A172 (cell line): ENCODE measurements around the gene XAF1. TPM values are rescaled to one million over a fixed set of nuclear protein-coding genes. Genes with fewer than 3 reads are reported as not detected.
A peak's percentile ranks its signal among the peaks of the same experiment; 100 is the strongest.
"Not testable (repeated sequence)": the region's sequence is repeated elsewhere in the genome, so short reads cannot be mapped to it uniquely, and the experiment has no call there.

Experiments
- DNase-seq: peaks from one replicate; pipeline ENCODE4 v3.0.0-alpha.2; 2015; ENCODE audit warnings: low spot score
- total RNA-seq: library from RNA; depleted of rRNA; stranded (reverse); fragments of >200 nt; shearing (Covaris generic); gene quantifications from 2 replicates; pipeline ENCODE4 v1.2.3, GENCODE V29; 2014

XAF1 gene
- total RNA-seq, 1 experiment from 2014 or later, result not detected

- DNase-seq, result no peak
These were observed 2.3 kb upstream of the XAF1 start for GRCh38 chr17:6753546-6753945.

DNA sequence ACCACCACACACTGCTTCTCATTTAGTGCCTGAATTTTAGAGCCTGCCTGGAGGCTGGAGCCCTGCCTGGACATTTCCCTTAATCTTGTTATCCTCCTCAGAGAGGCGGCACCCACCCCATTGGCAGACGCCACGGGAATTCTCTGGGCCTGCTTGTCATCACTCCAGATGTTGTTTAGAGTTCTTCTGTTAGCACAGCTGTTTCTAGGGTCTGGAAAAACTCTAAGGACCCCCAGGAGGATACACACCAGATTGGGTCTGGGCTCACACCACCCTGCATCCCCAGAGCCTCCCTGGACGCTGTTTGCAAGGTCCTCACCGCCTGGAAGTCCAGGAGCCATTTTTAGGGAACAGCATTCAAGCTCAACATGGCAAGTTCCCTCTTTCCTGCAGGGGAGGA lies 565 bp upstream of the XAF1 start:
- DNase-seq, result no peak

GRCh38 chr17:6756425-6757031 lies 682 bp downstream of the XAF1 start:
- DNase-seq, result no peak

- DNase-seq, result no peak
These were observed 1.9 kb downstream of the XAF1 start for GRCh38 chr17:6757747-6758146.

DNA sequence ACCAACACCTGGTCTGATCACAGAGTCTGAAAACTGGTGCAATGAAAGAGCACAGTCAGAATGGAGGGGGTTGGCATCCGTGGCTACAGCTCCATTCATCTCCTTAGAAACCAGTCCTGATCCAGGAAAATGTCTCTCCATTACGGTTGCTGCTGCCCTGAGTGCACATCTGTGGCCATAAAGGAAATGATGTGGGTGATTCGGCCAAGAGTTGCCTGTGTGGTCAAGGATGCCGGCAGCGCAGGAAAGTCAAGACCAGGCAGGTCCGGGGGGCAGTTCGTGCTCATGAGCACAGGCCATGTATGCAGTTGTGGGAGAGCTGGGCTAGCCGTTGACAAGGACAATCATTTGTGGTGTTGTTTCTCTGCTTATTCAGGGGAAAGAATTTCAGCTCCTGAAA lies 5.9 kb downstream of the XAF1 start:
- DNase-seq, result no peak

DNA sequence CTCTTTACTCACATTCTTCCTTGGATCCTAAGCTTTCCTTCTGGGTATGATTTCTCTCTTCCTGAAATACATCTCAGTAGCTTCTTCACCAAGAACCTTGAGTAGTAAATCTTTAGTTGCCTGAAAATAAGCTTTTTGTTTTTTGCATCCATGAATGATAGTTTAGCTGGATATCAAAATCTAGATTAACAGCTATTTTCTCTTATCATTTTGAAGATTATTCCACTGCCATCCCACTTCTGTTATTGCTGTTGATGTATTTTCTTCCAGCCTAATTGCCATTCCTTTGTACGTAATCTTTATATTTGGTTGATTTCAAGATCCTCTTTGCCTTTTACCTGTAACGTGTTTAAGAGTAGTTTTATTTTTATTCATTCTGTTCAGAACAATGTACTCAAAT lies 12.6 kb downstream of the XAF1 start:
- no peak for DNase-seq

DNA sequence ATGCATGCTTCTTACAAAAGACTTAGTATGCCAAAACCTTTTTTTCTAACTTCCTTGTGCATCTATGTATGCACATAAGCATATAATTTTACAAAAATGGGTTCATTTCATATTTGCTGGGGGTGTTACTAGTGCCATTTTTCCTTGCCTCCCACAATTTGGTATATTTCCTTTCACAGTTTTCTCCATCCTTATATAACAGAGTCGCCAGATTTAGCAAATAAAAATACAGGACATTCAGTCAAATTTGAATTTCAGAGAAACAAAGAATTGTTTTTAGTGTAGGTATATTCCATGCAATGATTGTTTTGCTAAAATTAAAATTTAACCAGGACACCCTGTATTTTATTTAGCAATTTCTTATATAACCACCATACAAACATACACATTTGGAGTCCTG lies 16.2 kb downstream of the XAF1 start:
- DNase-seq, result no peak

DNA sequence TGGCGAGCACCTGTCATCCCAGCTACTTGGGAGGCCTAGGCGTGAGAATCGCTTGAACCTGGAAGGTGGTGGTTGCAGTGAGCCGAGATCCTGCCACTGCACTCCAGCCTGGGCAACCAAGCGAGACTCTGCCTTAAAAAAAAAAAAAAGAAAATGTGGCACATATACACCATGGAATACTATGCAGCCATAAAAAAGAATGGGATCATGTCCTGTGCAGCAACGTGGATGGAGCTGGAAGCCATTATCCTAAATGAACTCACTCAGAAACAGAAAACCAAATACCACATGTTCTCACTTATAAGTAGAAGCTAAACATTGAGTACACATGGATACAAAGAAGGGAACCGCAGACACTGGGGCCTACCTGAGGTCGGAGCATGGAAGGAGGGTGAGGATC lies 19.1 kb downstream of the XAF1 start:
- DNase-seq, result not testable (repeated sequence)

DNA sequence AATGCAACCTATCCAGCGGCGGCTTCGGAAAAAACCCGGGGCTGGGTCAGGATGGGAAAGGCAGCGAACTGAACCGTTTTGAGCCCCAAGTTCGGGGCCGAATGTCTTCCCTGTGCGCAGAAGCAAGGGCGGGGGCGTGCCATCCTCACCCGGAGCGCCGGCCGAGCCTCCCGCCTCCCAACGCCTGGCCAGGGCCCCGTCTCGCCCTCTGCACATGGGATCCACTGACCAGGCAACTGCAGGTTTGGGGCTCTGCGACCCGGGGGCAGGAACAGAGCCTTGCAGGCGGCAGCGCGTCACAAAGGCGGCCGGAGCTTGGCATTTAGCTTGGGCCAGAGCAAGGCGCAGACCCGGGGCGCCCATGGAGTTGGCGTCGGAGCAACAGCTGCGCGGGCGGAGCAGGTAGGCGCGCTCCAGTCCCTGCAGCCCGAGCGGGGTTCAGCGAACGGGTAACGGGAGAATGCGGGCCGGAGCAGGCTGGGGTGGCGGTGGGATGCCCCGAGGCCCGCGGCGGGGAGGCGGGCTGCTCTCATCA lies 20.1 kb downstream of the XAF1 start, which contains the start of gene FBXO39:
FBXO39 (plus strand) TSS at position 345 of the 535 bp plus-strand sequence. CDS start 3,654 bp downstream, outside the sequence.
- DNase-seq, result no peak

DNA sequence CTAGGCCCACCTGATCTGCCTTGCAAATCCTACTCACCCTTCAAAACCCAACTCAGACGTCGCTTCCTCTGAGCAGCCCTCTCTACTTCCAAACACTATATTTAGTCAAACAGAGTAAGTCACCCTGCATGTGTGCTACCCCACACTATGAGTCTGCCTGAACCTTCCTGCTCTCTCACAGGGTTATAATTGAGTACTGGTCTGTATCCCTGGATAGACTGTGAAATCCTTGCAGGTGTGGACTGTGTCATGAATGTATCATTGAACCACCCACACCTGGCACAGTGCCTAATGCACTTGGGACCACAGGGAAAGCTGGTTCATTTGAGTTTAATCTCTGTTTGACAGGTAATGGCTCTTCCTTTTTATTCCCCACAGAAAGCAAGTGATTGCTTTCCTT lies 23.6 kb downstream of the XAF1 start:
- no peak for DNase-seq

DNA sequence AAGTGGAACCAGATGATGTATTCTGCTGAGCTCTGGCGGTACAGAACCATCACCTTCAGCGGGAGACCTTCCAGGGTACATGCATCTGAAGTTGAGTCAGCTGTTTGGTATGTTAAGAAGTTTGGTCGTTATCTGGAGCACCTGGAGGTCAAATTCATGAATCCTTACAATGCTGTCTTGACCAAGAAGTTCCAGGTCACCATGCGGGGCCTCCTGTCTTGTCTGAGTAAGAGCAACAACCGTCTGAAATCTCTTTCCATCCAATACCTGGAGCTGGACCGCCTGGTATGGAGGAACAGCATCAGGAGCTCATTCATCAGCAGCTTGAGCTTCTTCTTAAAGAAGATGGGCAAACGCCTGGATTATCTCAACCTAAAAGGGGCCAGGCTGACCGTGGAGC lies 24.2 kb downstream of the XAF1 start:
- no peak for DNase-seq

DNA sequence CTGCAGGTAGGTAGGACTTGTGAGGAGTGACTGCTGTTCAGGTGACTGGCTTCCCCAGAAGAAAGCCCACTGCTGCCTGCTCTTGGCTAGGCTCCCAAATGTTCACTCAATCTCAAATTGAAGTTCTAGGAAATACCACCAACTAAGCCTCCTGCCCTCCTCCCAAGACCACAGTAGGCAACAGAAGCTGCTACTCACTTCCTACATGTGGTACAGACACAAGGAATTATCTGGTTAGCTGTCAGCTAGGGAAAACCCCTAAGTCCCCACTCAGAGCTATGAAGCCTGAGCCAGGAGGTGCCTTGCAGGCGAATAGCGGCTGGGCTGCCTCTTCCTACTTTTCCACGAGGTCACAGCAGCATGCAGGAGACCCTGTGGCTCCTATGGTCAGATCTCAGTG lies 25.0 kb downstream of the XAF1 start:
- no peak for DNase-seq

- DNase-seq, result no peak
These were observed 26.4 kb downstream of the XAF1 start for GRCh38 chr17:6782244-6782643.

- DNase-seq, result peak; percentile 67
These were observed 30.8 kb downstream of the XAF1 start for GRCh38 chr17:6786618-6787017.

DNA sequence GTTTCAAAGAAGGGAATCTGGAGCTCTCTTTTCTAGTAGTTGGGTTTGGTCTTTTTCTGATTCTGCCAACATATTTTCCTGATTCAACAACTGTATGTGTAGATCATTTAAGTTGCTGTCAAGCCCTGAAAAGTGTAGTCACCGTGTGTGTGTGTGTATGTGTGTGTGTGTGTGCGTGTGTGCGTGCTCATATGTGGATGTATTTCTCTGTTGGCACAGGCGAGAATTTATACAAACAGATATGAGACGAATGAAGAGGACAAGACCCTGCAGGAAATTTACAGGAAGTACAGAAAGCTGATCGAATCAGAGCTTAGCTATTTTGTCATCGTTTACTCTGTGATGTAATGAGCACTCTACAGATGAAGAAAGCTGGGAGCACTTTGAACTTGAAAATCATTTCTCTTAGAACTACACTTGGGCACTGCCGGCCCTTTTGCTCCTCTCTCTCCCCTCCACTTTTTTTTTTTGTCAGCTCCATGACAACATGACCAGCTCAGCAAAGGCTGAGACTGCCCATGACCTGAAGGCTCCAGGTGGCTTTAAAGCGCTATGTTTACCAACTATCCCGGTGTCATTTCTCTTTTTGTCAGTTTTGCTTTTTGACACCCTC lies 31.3 kb downstream of the XAF1 start:
- DNase-seq, result no peak

DNA sequence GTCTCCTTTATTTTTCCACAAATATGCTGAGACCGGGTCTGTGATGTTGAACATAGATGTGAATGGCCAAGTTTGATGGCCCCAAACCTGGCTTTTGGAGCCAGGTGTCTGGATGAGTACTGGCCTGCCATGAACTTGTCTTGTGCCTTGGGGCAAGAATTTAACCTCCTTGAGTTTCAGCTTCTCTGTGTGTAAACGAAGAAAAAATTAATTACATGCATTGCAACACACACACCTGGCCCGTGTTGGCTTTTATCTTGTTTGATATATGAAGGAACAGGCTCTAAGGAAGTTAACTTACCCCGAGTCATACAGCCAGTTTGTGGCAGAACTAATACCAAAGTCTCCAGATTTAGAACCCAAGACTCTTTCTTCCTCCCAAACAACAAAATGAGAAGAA lies 33.3 kb downstream of the XAF1 start:
- no peak for DNase-seq

GRCh38 chr17:6793748-6794493 lies 38.1 kb downstream of the XAF1 start:
- no peak for DNase-seq

DNA sequence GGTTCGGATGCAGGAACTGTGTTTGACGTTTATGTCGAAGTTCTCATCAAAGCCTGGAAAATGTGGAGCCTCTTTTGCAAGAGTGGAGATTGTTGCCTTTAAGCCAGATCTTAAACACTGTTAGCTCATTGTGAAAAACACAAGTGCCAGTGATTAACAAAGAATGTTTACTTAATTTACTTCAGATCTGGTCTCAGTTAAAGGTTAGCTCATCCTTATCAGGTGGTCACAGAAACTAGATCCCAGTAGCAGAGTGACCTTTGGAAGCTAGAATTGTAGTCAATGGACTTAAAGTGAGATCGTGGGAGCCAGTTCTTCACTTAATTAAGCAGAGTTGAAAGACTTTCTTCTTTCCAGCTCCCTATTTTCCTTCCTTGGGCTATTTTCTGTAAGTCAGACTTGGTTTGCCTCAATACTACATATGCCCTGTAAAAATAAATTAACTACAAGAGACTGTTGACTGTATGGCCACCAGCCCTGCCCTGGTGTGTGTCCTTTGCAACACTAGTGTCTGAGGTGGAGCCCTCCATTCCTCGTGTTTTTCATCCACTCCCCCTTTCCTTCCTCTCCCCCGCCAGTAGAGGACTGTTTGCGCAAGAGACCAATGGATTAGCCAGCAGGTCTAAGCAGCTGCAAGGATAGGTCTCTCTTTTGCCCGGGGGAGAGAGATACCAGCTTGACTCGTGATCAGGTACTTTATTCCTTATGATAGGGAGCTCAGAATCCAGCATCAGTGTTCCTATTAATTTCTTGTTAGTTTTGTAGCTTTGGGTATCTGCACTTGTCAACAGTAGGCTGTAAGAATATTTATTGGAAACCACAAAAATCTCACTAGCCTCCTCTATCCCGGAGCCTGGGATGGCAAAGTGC lies 40.4 kb downstream of the XAF1 start:
- DNase-seq, result peak; percentile 24

- DNase-seq, result peak; percentile 63
These were observed 41.1 kb downstream of the XAF1 start for GRCh38 chr17:6796887-6797490.

DNA sequence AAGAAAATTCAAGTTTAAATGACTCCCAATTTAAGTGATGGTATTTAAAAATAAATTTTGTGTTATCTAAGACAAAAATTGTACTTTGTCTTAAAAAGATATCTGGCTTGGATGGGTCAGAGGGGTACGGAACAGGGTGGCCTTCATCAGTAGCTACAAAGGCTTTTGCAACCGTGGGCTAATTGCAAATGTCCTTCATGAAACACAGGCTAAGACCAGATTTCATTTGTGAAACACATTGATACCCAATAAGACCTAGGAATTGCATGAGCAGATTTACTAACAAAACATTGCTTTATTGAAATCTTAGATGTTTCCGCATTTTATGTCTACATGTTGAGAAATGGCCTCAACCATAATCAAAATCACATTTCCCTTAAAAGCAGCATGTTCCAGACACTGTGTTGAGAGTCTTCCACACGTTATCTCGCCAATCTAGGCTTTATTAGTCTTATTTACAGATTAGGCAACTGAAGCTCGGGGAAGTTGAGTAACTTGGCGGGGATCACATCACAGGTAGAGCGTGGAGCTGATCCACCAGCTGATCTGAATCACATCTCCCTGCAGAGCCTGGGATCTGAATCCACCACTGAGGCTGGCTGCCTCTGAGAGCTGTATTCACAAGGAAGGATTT lies 42.0 kb downstream of the XAF1 start:
- DNase-seq, result no peak

- no peak for DNase-seq
These were observed 43.9 kb downstream of the XAF1 start for GRCh38 chr17:6799738-6800137.
